Measurements from ENCODE around the gene WASHC2A. TPM values are rescaled to one million over a fixed set of nuclear protein-coding genes. Genes with fewer than 3 reads are reported as not detected.
"Not testable (repeated sequence)": the region's sequence is repeated elsewhere in the genome, so short reads cannot be mapped to it uniquely, and the experiment has no call there.

Gene WASHC2A
- total RNA-seq, 1 donor from 2014 or later: 10.6 TPM

- not testable (repeated sequence) for ATAC-seq; DNase-seq (ENCODE audit: low spot score)
These were observed 64.6 kb downstream of the WASHC2A start for GRCh38 chr10:50132322-50132721.

GRCh38 chr10:50132841-50133240 lies 65.1 kb downstream of the WASHC2A start:
- not testable (repeated sequence) for DNase-seq (ENCODE audit: low spot score); ATAC-seq

- ATAC-seq; DNase-seq (ENCODE audit: low spot score): not testable (repeated sequence)
These were observed 75.9 kb downstream of the WASHC2A start for GRCh38 chr10:50143512-50144174.

- ATAC-seq; DNase-seq (ENCODE audit: low spot score): not testable (repeated sequence)
These were observed 77.8 kb downstream of the WASHC2A start for GRCh38 chr10:50145575-50145974.

- DNase-seq (ENCODE audit: low spot score) (peak; percentile 46), ATAC-seq (peak; percentile 86)
These were observed 85.1 kb downstream of the WASHC2A start for GRCh38 chr10:50152792-50153272.

GRCh38 chr10:50157868-50158267 lies 90.1 kb downstream of the WASHC2A start:
- DNase-seq (ENCODE audit: low spot score): not testable (repeated sequence)
- ATAC-seq: peak; percentile 67

- ATAC-seq; DNase-seq (ENCODE audit: low spot score): not testable (repeated sequence)
These were observed 92.1 kb downstream of the WASHC2A start for GRCh38 chr10:50159856-50160255.

- ATAC-seq: peak; percentile 46
- DNase-seq (ENCODE audit: low spot score): not testable (repeated sequence)
These were observed 97.3 kb downstream of the WASHC2A start for GRCh38 chr10:50165038-50165437.

GRCh38 chr10:50167833-50168232 lies 100.1 kb downstream of the WASHC2A start:
- DNase-seq (ENCODE audit: low spot score); ATAC-seq: not testable (repeated sequence)

- DNase-seq (ENCODE audit: low spot score); ATAC-seq: not testable (repeated sequence)
These were observed 101.8 kb downstream of the WASHC2A start for GRCh38 chr10:50169506-50169905.

- not testable (repeated sequence) for DNase-seq (ENCODE audit: low spot score); ATAC-seq
These were observed 107.2 kb downstream of the WASHC2A start for GRCh38 chr10:50174788-50175525.

Other genes starting within 250 kb of the WASHC2A start
- gene PARG, start 125.9 kb upstream of the WASHC2A start, total RNA-seq: 10.2 TPM
- gene TIMM23B, start 125.9 kb upstream of the WASHC2A start, total RNA-seq: 10.4 TPM
- 10.6 TPM for gene AGAP6, start 79.5 kb upstream of the WASHC2A start, total RNA-seq
- 2.5 TPM for gene ASAH2, start 183.6 kb downstream of the WASHC2A start, total RNA-seq

Data from left lobe of liver (tissue), 2 donors.